Fibroblast of lung (primary cell): Measurements from ENCODE around the gene CAST. TPM values are rescaled to one million over a fixed set of nuclear protein-coding genes. Genes with fewer than 3 reads are reported as not detected.

ENCODE experiments used
- DNase-seq, 2 donors: peaks; one replicate each; pipeline versions ENCODE4 v3.0.0 to v3.0.0-alpha.2; 2010; ENCODE audit warnings: low read depth in 2 of 2
- H2AFZ ChIP-seq: 2 replicates; pipeline ENCODE4 v1.5.1; 2012; ENCODE audit warnings: low read length, control low read depth, inconsistent platforms
- H3K27ac ChIP-seq: 2 replicates; pipeline ENCODE4 v1.5.1; 2011; ENCODE audit warnings: low read length, control low read depth; ENCODE audit not compliant: insufficient read depth
- H3K27me3 ChIP-seq: 2 replicates; pipeline ENCODE4 v1.5.1; 2011; ENCODE audit warnings: mild to moderate bottlenecking, low read length; ENCODE audit not compliant: control insufficient read depth, insufficient read depth
- H3K36me3 ChIP-seq: 2 replicates; pipeline ENCODE4 v1.5.1; 2011; ENCODE audit warnings: low read length; ENCODE audit not compliant: control insufficient read depth, insufficient read depth
- H3K4me1 ChIP-seq: 2 replicates; pipeline ENCODE4 v1.5.1; 2011; ENCODE audit warnings: low read length; ENCODE audit not compliant: control insufficient read depth, insufficient read depth; ENCODE audit errors: extremely low read depth
- H3K4me2 ChIP-seq: 2 replicates; pipeline ENCODE4 v1.5.1; 2011; ENCODE audit warnings: low read length, control low read depth; ENCODE audit not compliant: insufficient read depth; ENCODE audit errors: extremely low read depth
- H3K4me3 ChIP-seq, 4 experiments: fragments of 200-600 bp in 1 of 4; sonication (generic) in 1 of 4; replicated peaks in 1 of 4; 2 replicates each; pipeline ENCODE4 v1.5.1; 2011 to 2016; ENCODE audit warnings: low read length in 4 of 4, low read depth in 3 of 4, mild to moderate bottlenecking in 3 of 4, control low read depth in 2 of 4, inconsistent platforms in 1 of 4, mixed read lengths in 1 of 4; ENCODE audit not compliant: insufficient read depth in 1 of 4; ENCODE audit errors: control extremely low read depth in 1 of 4
- H3K79me2 ChIP-seq: 2 replicates; pipeline ENCODE4 v1.5.1; 2012; ENCODE audit warnings: mild to moderate bottlenecking, low read length, inconsistent platforms; ENCODE audit not compliant: control insufficient read depth, insufficient read depth
- H3K9ac ChIP-seq: 2 replicates; pipeline ENCODE4 v1.5.1; 2011; ENCODE audit warnings: mild to moderate bottlenecking, low read length, control low read depth; ENCODE audit not compliant: insufficient read depth
- H3K9me3 ChIP-seq: 2 replicates; pipeline ENCODE4 v1.5.1; 2012; ENCODE audit warnings: low read depth, low read length; ENCODE audit not compliant: control insufficient read depth, insufficient read depth
- H4K20me1 ChIP-seq: 2 replicates; pipeline ENCODE4 v1.5.1; 2011; ENCODE audit warnings: low read length; ENCODE audit not compliant: control insufficient read depth, insufficient read depth; ENCODE audit errors: extremely low read depth
- EZH2 ChIP-seq: IDR thresholded peaks from 2 replicates; pipeline ENCODE4 v1.5.1; 2012; ENCODE audit warnings: low read length, control low read depth, mild to moderate bottlenecking; ENCODE audit errors: missing control alignments
- polyA plus RNA-seq, 2 donors: library from polyadenylated mRNA; depleted of rRNA in 1 of 2; stranded (reverse) in 1 of 2; unstranded in 1 of 2; fragments of >200 nt; gene quantifications; 2 replicates each; pipeline ENCODE4 v1.2.1, GENCODE V29; 2011 to 2012; ENCODE audit warnings: missing spikeins in 1 of 2
- total RNA-seq: library from RNA; depleted of rRNA; stranded (reverse); fragments of >200 nt; gene quantifications from 2 replicates; pipeline ENCODE4 v1.2.1, GENCODE V29; 2014
- TF ChIP-seq, protein P1 (sequence below), 2 donors: IDR thresholded peaks in 1 of 2; conservative IDR thresholded peaks in 1 of 2; 1 replicate in 1 of 2; 2 replicates in 1 of 2; pipeline ENCODE4 v1.5.1; 2011 to 2012; ENCODE audit warnings: low read length in 2 of 2, control low read depth in 1 of 2, inconsistent platforms in 1 of 2, low read depth in 1 of 2, mild to moderate bottlenecking in 1 of 2

Gene CAST
- total and polyA plus RNA-seq, 2 donors (not counting 1 experiment from before 2014, with no cell fraction given): 203 to 378 TPM

DNA sequence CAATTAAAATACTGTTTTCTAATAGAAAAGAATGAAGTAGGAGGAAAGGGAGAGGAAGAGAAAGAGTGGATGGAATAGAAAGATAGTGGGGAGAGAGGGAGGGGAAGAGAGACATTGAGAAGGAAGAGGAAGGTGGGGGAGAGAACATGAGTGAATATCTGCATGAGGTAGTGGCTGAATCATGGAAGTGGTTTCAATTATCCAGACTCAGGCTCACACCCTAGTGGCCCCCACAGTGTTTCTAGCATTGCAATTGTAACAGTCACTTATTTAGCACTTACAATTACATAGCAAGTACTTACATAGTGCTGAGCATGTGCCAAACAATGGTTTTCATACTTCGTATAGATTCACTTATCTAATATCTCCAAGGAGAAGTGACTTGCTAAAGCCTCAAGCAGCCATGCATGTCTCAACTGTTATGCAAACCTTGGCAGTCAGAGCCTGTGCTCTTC is 72.7 kb downstream of the CAST start:
- Histone ChIP-seq H3K4me1 (no peaks in the 10 kb centered on the region), H3K79me2 (peaks cover 8% of the 10 kb centered on the region), H3K9me3 (no peaks in the 10 kb centered on the region), H3K9ac (no peak overlapping the region), H4K20me1 (no peaks in the 10 kb centered on the region), H3K27me3 (no peaks in the 10 kb centered on the region), H2AFZ (no peak overlapping the region), H3K4me3 (no peak overlapping the region), H3K36me3 (peaks cover 4% of the 10 kb centered on the region), H3K4me2 (no peak overlapping the region), H3K27ac (no peak overlapping the region)
- peak in 1 of 2 donors; percentile 78 for DNase-seq
- no peak for TF ChIP-seq EZH2
- TF ChIP-seq, protein P1, sequence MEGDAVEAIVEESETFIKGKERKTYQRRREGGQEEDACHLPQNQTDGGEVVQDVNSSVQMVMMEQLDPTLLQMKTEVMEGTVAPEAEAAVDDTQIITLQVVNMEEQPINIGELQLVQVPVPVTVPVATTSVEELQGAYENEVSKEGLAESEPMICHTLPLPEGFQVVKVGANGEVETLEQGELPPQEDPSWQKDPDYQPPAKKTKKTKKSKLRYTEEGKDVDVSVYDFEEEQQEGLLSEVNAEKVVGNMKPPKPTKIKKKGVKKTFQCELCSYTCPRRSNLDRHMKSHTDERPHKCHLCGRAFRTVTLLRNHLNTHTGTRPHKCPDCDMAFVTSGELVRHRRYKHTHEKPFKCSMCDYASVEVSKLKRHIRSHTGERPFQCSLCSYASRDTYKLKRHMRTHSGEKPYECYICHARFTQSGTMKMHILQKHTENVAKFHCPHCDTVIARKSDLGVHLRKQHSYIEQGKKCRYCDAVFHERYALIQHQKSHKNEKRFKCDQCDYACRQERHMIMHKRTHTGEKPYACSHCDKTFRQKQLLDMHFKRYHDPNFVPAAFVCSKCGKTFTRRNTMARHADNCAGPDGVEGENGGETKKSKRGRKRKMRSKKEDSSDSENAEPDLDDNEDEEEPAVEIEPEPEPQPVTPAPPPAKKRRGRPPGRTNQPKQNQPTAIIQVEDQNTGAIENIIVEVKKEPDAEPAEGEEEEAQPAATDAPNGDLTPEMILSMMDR (conservative IDR thresholded peaks at IDR 0.05 in 1 of 2, IDR thresholded peaks at IDR 0.05 in 1 of 2; ENCODE audit: low read depth in 1 of 2, low read length in 2 of 2): no peak

GRCh38 chr5:96736937-96737336 is 74.8 kb downstream of the CAST start:
- H4K20me1 ChIP-seq: no peaks in the 10 kb centered on the region

DNA sequence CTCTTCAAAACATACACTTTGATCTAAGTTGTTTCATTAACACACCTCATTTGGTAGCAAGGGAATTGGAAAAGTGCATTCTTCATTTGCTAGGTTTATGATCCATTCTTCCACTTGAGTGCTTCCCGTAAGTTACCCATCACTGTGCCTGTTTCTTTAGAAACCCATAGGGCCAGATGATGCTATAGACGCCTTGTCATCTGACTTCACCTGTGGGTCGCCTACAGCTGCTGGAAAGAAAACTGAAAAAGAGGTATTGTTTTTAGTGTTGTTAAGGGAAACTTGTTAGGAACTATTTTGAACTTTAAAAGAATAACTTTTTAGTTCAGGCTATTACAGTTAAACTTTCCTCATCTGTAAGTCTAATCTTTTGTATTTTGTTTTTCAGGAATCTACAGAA is 78.9 kb downstream of the CAST start:
- no peaks in the 10 kb centered on the region for H3K9me3 ChIP-seq
- no peaks in the 10 kb centered on the region for H3K27me3 ChIP-seq
- H3K4me1 ChIP-seq: no peaks in the 10 kb centered on the region
- TF ChIP-seq, protein P1 (conservative IDR thresholded peaks at IDR 0.05 in 1 of 2, IDR thresholded peaks at IDR 0.05 in 1 of 2; ENCODE audit: low read depth in 1 of 2, low read length in 2 of 2): no peak
- TF ChIP-seq EZH2: no peak
- H3K27ac ChIP-seq: no peak overlapping the region
- H3K36me3 ChIP-seq: peaks cover 15% of the 10 kb centered on the region
- H3K4me2 ChIP-seq: no peak overlapping the region
- H4K20me1 ChIP-seq: no peaks in the 10 kb centered on the region
- DNase-seq: no peak
- no peaks in the 10 kb centered on the region for H3K79me2 ChIP-seq
- H3K4me3 ChIP-seq: no peak overlapping the region
- no peak overlapping the region for H3K9ac ChIP-seq
- no peak overlapping the region for H2AFZ ChIP-seq

More at GRCh38 chr5:96736937-96737336, 74.8 kb downstream of the CAST start:
- TF ChIP-seq EZH2: no peak
- TF ChIP-seq, protein P1 (conservative IDR thresholded peaks at IDR 0.05 in 1 of 2, IDR thresholded peaks at IDR 0.05 in 1 of 2; ENCODE audit: low read depth in 1 of 2, low read length in 2 of 2): no peak
- Histone ChIP-seq H3K4me1 (no peaks in the 10 kb centered on the region), H3K36me3 (peaks cover 3% of the 10 kb centered on the region), H2AFZ (no peak overlapping the region), H3K79me2 (peaks cover 8% of the 10 kb centered on the region), H3K4me2 (no peak overlapping the region), H3K9me3 (no peaks in the 10 kb centered on the region), H3K9ac (no peak overlapping the region), H3K4me3 (no peak overlapping the region), H3K27ac (no peak overlapping the region), H3K27me3 (no peaks in the 10 kb centered on the region)
- no peak for DNase-seq
